OCI-LY1 (cell line): Measurements from ENCODE around the gene ASB2.

Experiments used
- EZH2 ChIP-seq: fragments of 200-600 bp; sonication (generic), shearing (Covaris generic); IDR thresholded peaks from 2 replicates; pipeline ENCODE4 v1.8.0; 2017; ENCODE audit warnings: borderline replicate concordance, mixed run types, mild to moderate bottlenecking, antibody characterized with exemption, low read length, moderate library complexity, mixed read lengths
- TF ChIP-seq, protein P1 (sequence below): fragments of 200-600 bp; sonication (generic), shearing (Covaris generic); IDR thresholded peaks from 2 replicates; pipeline ENCODE4 v1.5.1; 2017; ENCODE audit warnings: mild to moderate bottlenecking, antibody characterized with exemption, low read length, moderate library complexity, mixed read lengths

DNA sequence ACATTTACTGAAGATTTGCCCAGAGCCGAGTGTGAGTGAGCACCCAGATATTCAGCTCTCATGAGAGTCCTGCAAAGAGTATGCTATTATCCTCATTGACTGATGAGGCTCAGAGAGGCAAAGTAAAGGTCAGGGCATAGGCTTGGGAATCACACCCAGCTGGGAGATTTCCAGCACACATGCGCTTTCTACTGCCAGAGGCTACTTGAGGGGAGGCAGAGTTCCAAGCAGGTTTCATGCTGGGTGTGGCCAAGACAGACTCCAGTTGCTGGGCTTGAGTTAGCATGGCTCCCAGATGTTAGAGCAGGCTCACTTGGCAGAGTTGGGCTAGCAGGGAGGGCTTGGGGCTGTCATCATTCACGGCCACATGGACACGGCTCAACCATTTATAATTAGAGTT lies 63.6 kb downstream of the ASB2 start:
- TF ChIP-seq, protein P1, sequence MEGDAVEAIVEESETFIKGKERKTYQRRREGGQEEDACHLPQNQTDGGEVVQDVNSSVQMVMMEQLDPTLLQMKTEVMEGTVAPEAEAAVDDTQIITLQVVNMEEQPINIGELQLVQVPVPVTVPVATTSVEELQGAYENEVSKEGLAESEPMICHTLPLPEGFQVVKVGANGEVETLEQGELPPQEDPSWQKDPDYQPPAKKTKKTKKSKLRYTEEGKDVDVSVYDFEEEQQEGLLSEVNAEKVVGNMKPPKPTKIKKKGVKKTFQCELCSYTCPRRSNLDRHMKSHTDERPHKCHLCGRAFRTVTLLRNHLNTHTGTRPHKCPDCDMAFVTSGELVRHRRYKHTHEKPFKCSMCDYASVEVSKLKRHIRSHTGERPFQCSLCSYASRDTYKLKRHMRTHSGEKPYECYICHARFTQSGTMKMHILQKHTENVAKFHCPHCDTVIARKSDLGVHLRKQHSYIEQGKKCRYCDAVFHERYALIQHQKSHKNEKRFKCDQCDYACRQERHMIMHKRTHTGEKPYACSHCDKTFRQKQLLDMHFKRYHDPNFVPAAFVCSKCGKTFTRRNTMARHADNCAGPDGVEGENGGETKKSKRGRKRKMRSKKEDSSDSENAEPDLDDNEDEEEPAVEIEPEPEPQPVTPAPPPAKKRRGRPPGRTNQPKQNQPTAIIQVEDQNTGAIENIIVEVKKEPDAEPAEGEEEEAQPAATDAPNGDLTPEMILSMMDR = no peak
- TF ChIP-seq EZH2 = no peak
